Endodermal cell (in vitro differentiated cells): ENCODE results near the gene LRFN3. TPM values are rescaled to one million over a fixed set of nuclear protein-coding genes. Genes with fewer than 3 reads are reported as not detected.

Experiments
- DNase-seq: peaks from one replicate; pipeline ENCODE4 v3.0.0-alpha.2; 2017
- H3K27ac ChIP-seq: 2 replicates; pipeline ENCODE4 v1.5.1; 2013; ENCODE audit warnings: mild to moderate bottlenecking, low read depth, low read length, moderate library complexity
- H3K27me3 ChIP-seq: 2 replicates; pipeline ENCODE4 v1.6.1; 2013; ENCODE audit warnings: mild to moderate bottlenecking, low read length, moderate library complexity; ENCODE audit not compliant: insufficient read depth, control insufficient read depth, poor library complexity, severe bottlenecking
- H3K36me3 ChIP-seq: 2 replicates; pipeline ENCODE4 v1.7.0; 2013; ENCODE audit warnings: mild to moderate bottlenecking, low read length, moderate library complexity; ENCODE audit not compliant: control insufficient read depth, insufficient read depth
- H3K4me1 ChIP-seq: one replicate; pipeline ENCODE4 v1.7.0; 2013; ENCODE audit warnings: low read length; ENCODE audit not compliant: control insufficient read depth, insufficient read depth
- H3K4me3 ChIP-seq: 2 replicates; pipeline ENCODE4 v1.5.1; 2013; ENCODE audit warnings: mild to moderate bottlenecking, low read length, moderate library complexity
- H3K9ac ChIP-seq: 2 replicates; pipeline ENCODE4 v1.6.1; 2013; ENCODE audit warnings: mild to moderate bottlenecking, low read length, moderate library complexity; ENCODE audit not compliant: poor library complexity, severe bottlenecking; ENCODE audit errors: extremely low read depth
- H3K9me3 ChIP-seq: 2 replicates; pipeline ENCODE4 v1.6.1; 2013; ENCODE audit warnings: mild to moderate bottlenecking, low read length, moderate library complexity; ENCODE audit not compliant: control insufficient read depth
- H3K27ac Mint-ChIP-seq: 2 replicates; pipeline ENCODE4 v1.8.0; 2020; ENCODE audit warnings: mixed read lengths
- H3K27me3 Mint-ChIP-seq: 2 replicates; pipeline ENCODE4 v1.8.0; 2021; ENCODE audit warnings: mild to moderate bottlenecking, mixed read lengths; ENCODE audit not compliant: insufficient read depth
- H3K36me3 Mint-ChIP-seq: 2 replicates; pipeline ENCODE4 v1.8.0; 2020; ENCODE audit warnings: low read depth, mixed read lengths
- H3K4me1 Mint-ChIP-seq: 2 replicates; pipeline ENCODE4 v1.8.0; 2020; ENCODE audit warnings: mixed read lengths
- H3K4me3 Mint-ChIP-seq: 2 replicates; pipeline ENCODE4 v1.8.0; 2020; ENCODE audit warnings: mild to moderate bottlenecking, moderate library complexity, mixed read lengths
- H3K9me3 Mint-ChIP-seq: 2 replicates; pipeline ENCODE4 v1.8.0; 2020; ENCODE audit warnings: mild to moderate bottlenecking, mixed read lengths
- CTCF ChIP-seq: fragments of 200-600 bp; sonication (generic); conservative IDR thresholded peaks from 2 replicates; pipeline ENCODE4 v1.5.0; 2021; ENCODE audit warnings: antibody characterized with exemption, mild to moderate bottlenecking
- WGBS, 2 experiments: methylation state at CpG; one replicate each; pipeline versions ENCODE4 v1.1.5 to v1.1.7; 2013; ENCODE audit warnings: missing lambda C conversion rate in 2 of 2, mixed read lengths in 1 of 2; ENCODE audit not compliant: insufficient coverage in 1 of 2, insufficient read length in 1 of 2; 5-methylcytosine and 5-hydroxymethylcytosine counted together
- total RNA-seq, 2 donors: library from RNA; stranded (reverse); fragmentation: NEBNext Ultra II Directional in 1 of 2; extraction: Animal tissue kit (Norgen Biotek cat#: 25700) in 1 of 2; gene quantifications; 2 replicates in 1 of 2; 3 replicates in 1 of 2; pipeline ENCODE4 v1.2.1, GENCODE V29; 2021

LRFN3 gene
- total RNA-seq, 2 donors from 2014 or later = 18.7 to 24.3 TPM

- H3K9me3 Mint-ChIP-seq = no peaks in the 10 kb centered on the region
- DNase-seq = no peak
- no peaks in the 10 kb centered on the region for H3K9me3 ChIP-seq
- peaks cover 5% of the 10 kb centered on the region for H3K4me1 Mint-ChIP-seq
- H3K27me3 ChIP-seq = no peaks in the 10 kb centered on the region
- no peak overlapping the region for H3K27ac Mint-ChIP-seq
- H3K9ac ChIP-seq = no peak overlapping the region
- peaks cover 2% of the 10 kb centered on the region for H3K27me3 Mint-ChIP-seq
- no peaks in the 10 kb centered on the region for H3K4me1 ChIP-seq
- no peak overlapping the region for H3K27ac ChIP-seq
- 90 to 99% methylated on average over 9 of the region's 9 CpGs for WGBS, 2 experiments
- H3K4me3 ChIP-seq = no peak overlapping the region
- H3K4me3 Mint-ChIP-seq = no peak overlapping the region
- TF ChIP-seq CTCF = no peak
- H3K36me3 ChIP-seq = peaks cover 3% of the 10 kb centered on the region
- peaks cover 21% of the 10 kb centered on the region for H3K36me3 Mint-ChIP-seq
Observed at GRCh38 chr19:35943321-35944301, 7.4 kb downstream of the LRFN3 start.

- WGBS, 2 experiments = 95 to 96% methylated on average over 32 to 52 of the region's 52 CpGs
- H3K27me3 ChIP-seq = no peaks in the 10 kb centered on the region
- no peaks in the 10 kb centered on the region for H3K4me1 ChIP-seq
- H3K9ac ChIP-seq = no peak overlapping the region
- H3K27ac ChIP-seq = no peak overlapping the region
- Mint-ChIP-seq H3K4me1 (peaks cover 6% of the 10 kb centered on the region), H3K4me3 (no peak overlapping the region), H3K9me3 (no peaks in the 10 kb centered on the region), H3K27ac (no peak overlapping the region), H3K27me3 (peaks cover 2% of the 10 kb centered on the region), H3K36me3 (peaks cover 19% of the 10 kb centered on the region)
- DNase-seq = no peak
- no peaks in the 10 kb centered on the region for H3K9me3 ChIP-seq
- no peak overlapping the region for H3K4me3 ChIP-seq
- TF ChIP-seq CTCF = no peak
- H3K36me3 ChIP-seq = peaks cover 3% of the 10 kb centered on the region
Observed at GRCh38 chr19:35944556-35944955, 8.4 kb downstream of the LRFN3 start.

- H3K4me3 ChIP-seq = no peak overlapping the region
- H3K4me1 ChIP-seq = no peaks in the 10 kb centered on the region
- H3K9me3 ChIP-seq = no peaks in the 10 kb centered on the region
- Mint-ChIP-seq H3K27ac (no peak overlapping the region), H3K27me3 (peaks cover 2% of the 10 kb centered on the region), H3K9me3 (no peaks in the 10 kb centered on the region), H3K4me3 (no peak overlapping the region), H3K4me1 (peaks cover 6% of the 10 kb centered on the region), H3K36me3 (peaks cover 19% of the 10 kb centered on the region)
- TF ChIP-seq CTCF = no peak
- no peak overlapping the region for H3K27ac ChIP-seq
- H3K36me3 ChIP-seq = peaks cover 3% of the 10 kb centered on the region
- DNase-seq = no peak
- WGBS, 2 experiments = 94 to 98% methylated on average over 5 to 11 of the region's 11 CpGs
- H3K27me3 ChIP-seq = no peaks in the 10 kb centered on the region
- no peak overlapping the region for H3K9ac ChIP-seq
Observed at GRCh38 chr19:35945121-35945790, 9.1 kb downstream of the LRFN3 start.
